Femur (tissue), 1 donor: ENCODE measurements around the gene MIDN.

Experiments
- DNase-seq: peaks from one replicate; pipeline ENCODE4 v3.0.0-alpha.2; 2017

MIDN gene

DNA sequence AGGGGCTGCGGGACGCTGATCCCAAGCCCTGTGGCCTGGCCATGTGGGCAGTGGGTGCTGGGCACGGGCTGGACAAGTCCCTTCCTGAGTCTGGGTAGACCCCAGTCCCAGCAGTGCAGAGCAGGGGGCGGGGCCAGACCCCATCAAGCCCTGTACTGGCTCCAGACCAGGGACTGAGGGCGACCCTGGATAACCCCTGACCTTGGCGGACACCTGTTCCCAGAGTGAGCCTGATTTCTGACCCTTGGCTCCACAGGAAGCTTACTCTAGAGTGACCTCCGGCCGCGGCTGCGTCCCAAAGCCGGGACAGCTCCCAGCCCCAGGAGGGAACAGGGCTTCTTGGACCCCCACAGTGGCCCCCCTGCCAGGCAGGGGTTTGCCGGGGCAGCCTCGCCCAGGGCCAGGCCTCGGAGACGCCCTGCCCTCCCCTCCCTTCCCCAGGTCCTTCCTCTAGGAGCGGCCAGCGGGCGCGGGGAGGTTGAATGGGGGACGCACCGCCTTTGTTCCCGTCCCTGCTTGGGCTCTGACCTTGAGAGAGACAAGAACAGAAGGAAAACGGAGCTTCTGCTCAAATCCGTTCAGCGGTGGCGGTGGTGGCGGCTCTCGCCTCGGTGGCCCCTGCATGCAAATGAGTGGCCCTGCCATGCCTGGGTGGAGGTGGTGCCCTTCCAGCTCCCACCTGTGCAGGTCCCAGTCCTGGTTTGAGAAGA lies 35.0 kb downstream of the MIDN start:
- no peak for DNase-seq

- no peak for DNase-seq
These were observed 35.5 kb downstream of the MIDN start for GRCh38 chr19:1283917-1284292.

DNA sequence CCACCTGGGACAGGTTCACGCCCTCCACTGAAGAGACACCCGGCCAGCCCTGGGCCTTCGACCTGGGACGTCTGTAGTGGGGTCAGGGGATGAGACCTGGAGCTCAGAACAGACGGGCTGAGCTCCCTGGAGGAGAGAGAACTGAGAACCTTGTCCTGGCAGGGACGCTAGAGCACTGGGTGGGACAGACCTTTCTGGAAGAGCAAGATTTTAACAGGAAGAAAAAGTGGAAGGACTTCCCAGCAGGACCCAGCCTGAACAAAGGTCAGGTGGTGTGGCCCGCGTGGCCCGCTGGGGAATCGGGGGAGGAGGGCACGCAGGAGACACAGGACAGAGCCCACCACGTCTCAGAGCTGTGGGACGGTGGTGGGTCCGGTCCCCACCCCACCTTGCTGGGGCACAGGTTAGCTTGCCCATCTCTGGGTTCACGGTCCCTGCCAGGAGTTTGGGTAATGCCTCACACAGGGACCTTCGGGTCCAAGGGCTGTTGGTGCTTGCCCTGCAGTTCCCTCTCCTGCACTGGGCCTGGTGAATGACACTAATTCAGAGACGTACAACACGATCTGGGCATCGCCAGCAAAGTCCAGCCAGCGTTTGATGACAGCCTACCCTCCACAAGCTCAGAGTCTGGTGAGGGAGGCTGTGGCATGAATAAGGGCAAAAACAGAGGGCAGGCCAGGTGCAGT lies 36.1 kb downstream of the MIDN start:
- DNase-seq: no peak

DNA sequence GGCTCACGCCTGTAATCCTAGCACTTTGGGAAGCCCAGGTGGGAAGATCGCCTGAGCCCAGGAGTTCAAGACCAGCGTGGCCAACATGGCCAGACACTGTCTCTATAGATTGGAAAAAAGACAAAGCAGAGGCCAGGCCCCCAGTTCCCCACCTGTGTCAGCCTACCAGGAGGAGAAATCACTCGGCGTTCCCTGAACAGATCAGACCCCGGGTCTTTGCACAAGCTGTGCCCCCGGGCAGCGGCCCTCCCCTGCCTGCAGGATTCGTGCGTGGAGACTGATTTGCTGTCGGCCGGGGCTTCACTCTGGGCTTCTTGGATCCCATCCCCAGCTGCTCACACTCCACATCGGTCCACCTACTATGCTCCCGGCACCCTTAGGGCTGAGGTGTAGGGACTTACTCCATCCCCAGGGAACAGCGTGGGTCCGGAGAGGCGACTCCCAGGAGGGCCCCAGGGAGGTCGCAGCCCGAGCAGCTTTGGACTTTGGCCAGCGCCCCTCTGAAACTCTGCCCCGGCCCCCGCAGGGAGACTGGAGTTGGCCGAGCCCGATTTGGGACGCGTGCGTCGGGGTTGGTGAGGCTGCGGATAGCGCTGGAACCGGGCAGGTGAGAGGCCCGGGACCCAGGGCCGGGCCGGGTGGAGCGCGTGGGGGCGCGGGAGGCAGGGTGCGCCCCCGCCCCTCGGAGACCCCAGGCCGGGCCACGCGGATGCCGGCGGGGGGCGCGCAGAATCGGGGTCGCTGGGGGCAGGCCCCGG lies 36.8 kb downstream of the MIDN start:
- no peak for DNase-seq

- DNase-seq: no peak
These were observed 37.5 kb downstream of the MIDN start, which contains the start of gene EFNA2 for GRCh38 chr19:1285737-1286360. Gene EFNA2 (plus strand): TSS chr19:1285873. CDS start chr19:1286169, 296 bp downstream.

DNA sequence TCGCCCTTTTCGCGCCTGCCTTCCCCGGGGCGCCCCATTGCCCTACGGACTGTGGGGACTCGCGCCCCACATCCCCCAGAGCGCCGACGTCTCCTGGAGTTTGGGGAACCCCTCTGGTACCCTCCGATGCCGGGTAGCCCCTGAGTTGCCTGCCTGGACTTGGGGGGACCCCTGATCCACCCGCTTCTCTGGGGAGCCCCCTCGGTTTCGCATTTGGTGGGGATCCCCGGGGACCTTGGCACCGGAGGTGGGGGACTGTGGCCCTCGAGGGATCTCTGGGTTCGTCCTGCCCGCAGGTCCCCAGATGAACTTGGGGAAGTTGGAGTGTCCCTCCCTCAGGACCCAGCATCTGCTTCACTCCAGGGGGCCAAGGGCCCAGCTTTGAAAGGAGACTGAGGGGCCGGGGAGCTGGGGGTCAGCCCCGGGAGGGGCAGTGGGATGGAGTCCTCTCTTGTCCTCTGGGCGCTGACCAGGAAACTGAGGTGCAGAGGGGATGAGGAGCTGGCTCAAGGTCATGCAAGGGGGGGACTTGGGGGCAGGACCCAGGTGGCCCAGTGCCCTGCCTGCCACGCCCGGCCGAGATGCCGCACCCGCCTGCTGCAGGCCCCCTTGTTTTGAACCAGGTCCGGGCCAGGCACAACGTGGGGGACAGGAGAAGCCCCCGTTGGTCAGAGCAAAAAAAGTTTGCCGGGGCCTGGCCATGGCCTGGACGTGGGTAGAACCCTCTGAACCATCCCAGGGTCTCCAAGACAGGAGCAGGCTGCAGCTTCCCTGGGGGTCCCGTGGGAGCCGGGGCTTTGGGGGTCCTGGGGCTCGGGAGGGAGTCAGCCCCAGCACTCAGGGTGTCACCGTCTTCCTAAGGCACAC lies 38.3 kb downstream of the MIDN start:
- DNase-seq: no peak

GRCh38 chr19:1287354-1288225 lies 39.2 kb downstream of the MIDN start:
- no peak for DNase-seq

DNA sequence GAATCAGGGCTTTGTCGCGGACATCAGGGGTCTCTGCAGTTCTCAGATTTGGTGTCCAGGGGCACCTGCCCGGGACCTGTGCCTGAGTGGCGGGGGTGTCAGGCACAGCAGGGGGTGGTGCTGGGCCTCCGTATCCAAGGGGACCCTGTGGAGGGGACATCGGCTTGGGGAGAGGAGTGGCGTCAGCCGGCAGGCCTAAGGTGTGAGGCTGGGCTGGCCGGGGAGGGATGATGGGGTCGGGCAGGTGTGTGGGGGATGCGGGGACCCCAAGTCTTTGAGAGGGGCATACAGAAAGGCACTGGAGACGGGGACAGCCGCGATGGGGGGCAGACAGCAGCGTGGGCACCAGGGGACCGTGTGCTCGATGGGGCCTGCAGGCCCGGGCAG lies 39.8 kb downstream of the MIDN start:
- DNase-seq: no peak

DNA sequence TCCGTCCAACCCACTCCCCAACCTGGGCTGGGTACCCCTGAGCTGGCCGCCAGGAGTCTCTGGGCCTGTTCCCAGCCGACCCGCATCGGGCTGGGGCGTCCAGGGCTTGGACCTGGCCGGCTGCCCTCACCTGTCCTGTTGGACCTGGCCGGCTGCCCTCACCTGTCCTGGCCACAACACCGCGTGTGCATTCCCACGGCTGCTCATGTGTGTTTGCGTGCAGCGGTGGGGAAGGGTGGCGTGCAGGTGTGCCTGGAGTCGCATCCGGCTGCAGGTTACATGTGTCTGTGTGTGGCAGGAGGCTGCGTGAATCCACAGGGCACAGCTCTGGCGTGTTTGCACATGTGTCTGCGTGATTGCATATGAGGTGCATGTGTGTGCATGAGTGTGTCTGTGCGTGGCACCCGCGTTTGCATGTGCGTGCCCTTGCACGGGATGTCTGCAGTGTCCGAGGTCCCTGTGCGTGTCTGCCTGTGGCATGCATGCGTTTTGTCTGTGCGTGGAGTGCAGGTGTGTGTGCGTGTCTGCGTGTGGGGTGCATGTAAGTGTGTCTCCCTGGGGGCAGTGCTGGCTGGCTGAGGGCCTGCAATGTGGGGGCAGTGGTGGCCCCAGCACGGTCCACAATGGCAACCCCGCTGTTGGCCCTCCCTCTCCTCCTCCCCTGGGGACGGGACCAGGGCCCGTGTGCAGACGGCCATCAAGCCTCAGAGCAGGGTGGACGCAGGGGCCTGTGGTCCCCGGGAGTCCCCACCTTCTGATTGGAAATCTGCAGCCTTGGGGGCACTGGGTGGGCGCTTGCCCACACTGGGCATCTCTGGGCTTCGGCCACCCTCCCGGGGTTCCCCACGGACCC lies 40.7 kb downstream of the MIDN start:
- DNase-seq: no peak

- no peak for DNase-seq
These were observed 41.3 kb downstream of the MIDN start for GRCh38 chr19:1289686-1290025.

- no peak for DNase-seq
These were observed 41.9 kb downstream of the MIDN start for GRCh38 chr19:1290196-1290702.

- no peak for DNase-seq
These were observed 42.6 kb downstream of the MIDN start for GRCh38 chr19:1290703-1291651.

DNA sequence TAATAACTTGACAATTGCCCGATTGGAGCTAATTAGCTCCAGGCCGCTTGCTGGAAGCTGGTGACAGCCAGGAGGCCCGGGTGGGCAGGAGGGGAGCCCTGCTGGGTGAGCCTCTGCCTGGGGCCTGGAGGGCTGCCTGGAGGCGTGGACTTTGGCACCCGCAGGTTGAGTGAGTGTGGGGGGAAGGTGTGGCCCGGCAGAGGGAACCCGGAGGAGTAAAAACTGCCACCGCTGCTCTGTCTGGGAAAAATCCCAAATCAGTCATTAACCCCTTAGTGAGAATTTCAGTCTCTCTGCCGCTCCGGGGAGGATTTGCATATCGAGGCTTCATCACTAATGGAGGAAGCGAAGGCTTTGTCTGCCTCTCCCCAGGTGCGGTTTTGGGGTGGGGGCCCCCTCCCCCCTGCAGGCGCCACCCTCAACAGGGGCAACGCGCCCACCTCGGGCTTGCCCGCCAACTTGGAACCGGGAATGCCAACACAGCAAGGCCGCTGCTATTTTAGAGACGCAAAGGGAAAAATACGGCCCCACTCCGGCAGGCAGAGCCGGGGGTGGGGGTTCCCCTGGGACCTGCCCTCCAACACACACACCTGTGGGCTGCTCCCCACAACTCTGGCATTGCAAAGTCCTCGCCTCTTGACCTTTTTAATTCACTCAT lies 43.5 kb downstream of the MIDN start:
- no peak for DNase-seq

GRCh38 chr19:1292419-1293151 lies 44.2 kb downstream of the MIDN start:
- DNase-seq: no peak

DNA sequence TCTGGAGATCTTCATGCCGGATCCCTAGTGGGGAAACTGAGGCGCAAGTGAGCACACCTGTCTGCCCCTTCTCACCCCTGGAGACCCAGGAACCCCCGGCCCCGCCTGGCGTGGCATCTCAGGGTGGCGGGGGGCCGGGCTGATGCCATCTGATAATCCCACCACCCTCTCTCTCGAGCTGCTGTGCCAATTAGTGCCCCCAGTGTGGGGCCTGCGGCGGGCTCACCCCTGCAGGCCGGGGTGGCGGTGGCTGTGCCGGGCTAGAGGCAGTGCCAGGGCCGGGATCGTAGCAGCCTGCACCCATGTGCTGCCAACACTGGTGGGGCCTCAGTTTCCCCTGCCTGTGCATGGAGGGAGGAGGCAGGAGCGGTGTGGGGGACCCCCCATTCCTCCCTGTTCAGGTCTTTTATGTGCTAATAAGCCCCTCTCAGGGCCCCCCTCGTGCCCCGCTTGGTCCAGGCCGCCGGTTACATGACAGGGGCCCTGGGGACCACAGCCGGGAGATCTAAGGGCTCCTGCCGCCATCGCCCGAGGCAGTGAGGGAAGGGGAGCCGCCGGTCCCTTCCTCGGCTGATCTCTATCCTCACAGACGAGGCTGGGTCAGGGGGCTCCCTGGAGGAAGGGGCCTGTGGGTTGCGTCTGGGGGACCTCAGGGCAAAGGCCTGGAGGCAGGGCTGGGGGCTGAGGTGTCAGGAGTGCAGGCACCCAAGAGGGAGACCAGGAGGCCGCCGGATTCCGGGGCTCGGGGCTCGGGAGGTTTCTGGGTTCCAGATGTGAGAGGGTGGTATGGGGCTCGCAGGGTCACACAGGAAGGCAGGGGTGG lies 45.6 kb downstream of the MIDN start:
- DNase-seq: no peak

- DNase-seq: no peak
These were observed 46.3 kb downstream of the MIDN start for GRCh38 chr19:1294688-1295087.
